Activated CD4-positive, alpha-beta T cell treated with anti-CD3 and anti-CD28 coated beads, Interleukin-2, amount 10 ng/mL, durations not matched to agents 7 days and 5 days (primary cell): ENCODE results near the gene FYB1. TPM values are rescaled to one million over a fixed set of nuclear protein-coding genes. Genes with fewer than 3 reads are reported as not detected.

Experiments
- CTCF ChIA-PET: fragments of 350-600 bp; sonication (Branson Sonifier 250); formaldehyde crosslinking; loops from one replicate; lab custom pipeline; 2021; ENCODE audit warnings: antibody characterized with exemption; lab: Charles Lee
- POLR2A ChIA-PET: fragments of 350-600 bp; sonication (Branson Sonifier 250); formaldehyde crosslinking; loops from one replicate; lab custom pipeline; 2021; ENCODE audit warnings: antibody characterized with exemption; lab: Charles Lee
- DNase-seq: peaks from one replicate; pipeline ENCODE4 v3.0.0-alpha.2; 2020
- H3K27ac Mint-ChIP-seq: one replicate; pipeline ENCODE4 v1.8.0; 2021; ENCODE audit warnings: mild to moderate bottlenecking, moderate library complexity, mixed read lengths
- H3K27me3 Mint-ChIP-seq: one replicate; pipeline ENCODE4 v1.8.0; 2021; ENCODE audit warnings: mixed read lengths
- H3K36me3 Mint-ChIP-seq: one replicate; pipeline ENCODE4 v1.8.0; 2021; ENCODE audit warnings: low read depth, mixed read lengths
- H3K4me1 Mint-ChIP-seq: one replicate; pipeline ENCODE4 v1.8.0; 2021; ENCODE audit warnings: mixed read lengths
- H3K4me3 Mint-ChIP-seq: one replicate; pipeline ENCODE4 v1.8.0; 2021; ENCODE audit warnings: mild to moderate bottlenecking, moderate library complexity, mixed read lengths
- H3K9me3 Mint-ChIP-seq: one replicate; pipeline ENCODE4 v1.8.0; 2021; ENCODE audit warnings: mixed read lengths
- total RNA-seq, 2 experiments: library from RNA; stranded (reverse); gene quantifications; one replicate each; pipeline ENCODE4 v1.2.3, GENCODE V29; 2021

FYB1 gene
- total RNA-seq, 2 experiments from 2014 or later: 396 to 480 TPM

GRCh38 chr5:39177631-39177964 lies 41.8 kb downstream of the FYB1 start:
- H3K4me1 Mint-ChIP-seq: peaks cover 97% of the 10 kb centered on the region
- DNase-seq: peak; percentile 60

GRCh38 chr5:39176759-39177630 lies 42.4 kb downstream of the FYB1 start:
- Mint-ChIP-seq H3K27me3 (no peaks in the 10 kb centered on the region), H3K4me3 (peak overlapping the region; percentile 71), H3K4me1 (peaks cover 94% of the 10 kb centered on the region), H3K27ac (peak overlapping the region; percentile 93), H3K36me3 (peaks cover 75% of the 10 kb centered on the region), H3K9me3 (peaks cover 7% of the 10 kb centered on the region)
- POLR2A ChIA-PET: interaction anchor here (0.6 to 1.0 kb wide), 2 partner anchors 9 kb away, joined by 3 read pairs; no protein-coding TSS in a partner anchor
- DNase-seq: peak; percentile 82
- CTCF ChIA-PET: interaction anchor here (0.8 to 1.8 kb wide), 5 partner anchors 10 to 41 kb away, joined by 3 to 5 read pairs (median 3); no protein-coding TSS in a partner anchor

More at GRCh38 chr5:39177631-39177964, 41.8 kb downstream of the FYB1 start:
- Mint-ChIP-seq H3K36me3 (peaks cover 75% of the 10 kb centered on the region), H3K27me3 (no peaks in the 10 kb centered on the region), H3K27ac (peak overlapping the region; percentile 93), H3K9me3 (peaks cover 5% of the 10 kb centered on the region), H3K4me3 (peak overlapping the region; percentile 71)
- POLR2A ChIA-PET: interaction anchor here (1.0 kb wide), 1 partner anchor 9 kb away, joined by 3 read pairs; no protein-coding TSS in a partner anchor
- CTCF ChIA-PET: interaction anchor here (0.8 to 1.8 kb wide), 5 partner anchors 10 to 40 kb away, joined by 3 to 5 read pairs (median 3); no protein-coding TSS in a partner anchor

DNA sequence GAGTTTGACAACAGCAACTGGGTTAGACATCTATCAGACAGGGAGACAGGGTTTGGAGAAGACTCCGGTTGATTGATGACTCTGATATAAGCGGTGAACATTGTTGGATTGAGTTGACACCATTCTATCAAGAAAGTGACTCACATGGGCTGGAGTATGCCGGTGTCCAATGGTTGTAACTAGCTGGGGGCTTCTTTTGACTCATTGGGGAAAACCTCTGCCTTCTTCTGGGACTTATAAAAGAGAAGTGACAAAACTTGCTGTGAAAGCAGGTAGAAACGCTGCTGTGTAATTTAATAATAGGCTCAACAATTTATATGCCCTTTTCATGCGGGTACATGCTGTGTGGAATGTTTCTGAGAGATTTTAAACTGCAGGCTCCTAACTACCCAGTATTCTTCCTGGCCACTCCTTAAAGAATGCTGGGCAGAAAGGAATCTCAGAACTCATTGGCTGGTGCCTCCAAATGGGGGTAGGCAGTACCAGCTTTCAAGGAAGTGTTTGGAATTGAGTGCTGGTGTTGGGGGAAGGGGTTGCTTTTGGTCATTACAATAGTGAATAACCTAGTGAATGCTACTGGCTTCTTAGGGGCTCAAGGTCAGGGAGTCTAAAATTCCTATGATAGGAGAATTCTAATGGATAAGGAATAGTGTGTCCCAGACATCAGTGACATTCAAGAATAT lies 43.9 kb downstream of the FYB1 start:
- no peak for DNase-seq
- POLR2A ChIA-PET: no interaction called here
- H3K36me3 Mint-ChIP-seq: peaks cover 75% of the 10 kb centered on the region
- no peaks in the 10 kb centered on the region for H3K27me3 Mint-ChIP-seq
- H3K27ac Mint-ChIP-seq: peak overlapping the region; percentile 93
- peak overlapping the region; percentile 71 for H3K4me3 Mint-ChIP-seq
- peaks cover 95% of the 10 kb centered on the region for H3K4me1 Mint-ChIP-seq
- peaks cover 11% of the 10 kb centered on the region for H3K9me3 Mint-ChIP-seq
- CTCF ChIA-PET: interaction anchor here (0.7 to 1.5 kb wide), 5 partner anchors 8 to 95 kb away, joined by 3 to 6 read pairs (median 4); no protein-coding TSS in a partner anchor

DNA sequence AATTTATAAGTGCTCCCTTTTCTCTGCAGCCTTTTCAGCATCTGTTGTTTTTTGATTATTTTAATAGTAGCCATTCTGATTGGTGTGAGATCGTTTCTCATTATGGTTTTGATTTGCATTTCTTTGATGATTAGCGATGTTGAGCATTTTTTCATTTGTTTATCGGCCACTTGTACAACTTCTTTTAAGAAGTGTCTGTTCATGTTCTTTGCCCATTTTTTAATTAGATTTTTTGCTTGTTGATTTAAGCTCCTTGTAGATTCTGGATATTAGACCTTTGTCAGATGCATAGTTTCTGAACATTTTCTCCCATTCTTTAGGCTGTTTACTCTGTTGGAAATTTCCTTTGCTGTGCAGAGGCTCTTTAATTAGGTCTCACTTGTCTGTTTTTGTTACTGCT lies 46.3 kb downstream of the FYB1 start:
- Mint-ChIP-seq H3K4me3 (no peak overlapping the region), H3K4me1 (peaks cover 93% of the 10 kb centered on the region), H3K27me3 (no peaks in the 10 kb centered on the region), H3K27ac (peak overlapping the region; percentile 42), H3K9me3 (peaks cover 16% of the 10 kb centered on the region), H3K36me3 (peaks cover 72% of the 10 kb centered on the region)
- ChIA-PET POLR2A (no interaction called here), CTCF (interaction anchor here (1.2 to 1.9 kb wide), 3 partner anchors 9 to 44 kb away, joined by 3 to 4 read pairs (median 3); no protein-coding TSS in a partner anchor)
- DNase-seq: no peak

- no peak overlapping the region for H3K27ac Mint-ChIP-seq
- H3K4me1 Mint-ChIP-seq: peaks cover 93% of the 10 kb centered on the region
- ChIA-PET POLR2A (no interaction called here), CTCF (interaction anchor here (1.2 to 1.9 kb wide), 3 partner anchors 8 to 44 kb away, joined by 3 to 4 read pairs (median 3); no protein-coding TSS in a partner anchor)
- peaks cover 16% of the 10 kb centered on the region for H3K9me3 Mint-ChIP-seq
- no peaks in the 10 kb centered on the region for H3K27me3 Mint-ChIP-seq
- H3K4me3 Mint-ChIP-seq: no peak overlapping the region
- peaks cover 74% of the 10 kb centered on the region for H3K36me3 Mint-ChIP-seq
- no peak for DNase-seq
Observed at GRCh38 chr5:39172593-39172992, 46.8 kb downstream of the FYB1 start.

DNA sequence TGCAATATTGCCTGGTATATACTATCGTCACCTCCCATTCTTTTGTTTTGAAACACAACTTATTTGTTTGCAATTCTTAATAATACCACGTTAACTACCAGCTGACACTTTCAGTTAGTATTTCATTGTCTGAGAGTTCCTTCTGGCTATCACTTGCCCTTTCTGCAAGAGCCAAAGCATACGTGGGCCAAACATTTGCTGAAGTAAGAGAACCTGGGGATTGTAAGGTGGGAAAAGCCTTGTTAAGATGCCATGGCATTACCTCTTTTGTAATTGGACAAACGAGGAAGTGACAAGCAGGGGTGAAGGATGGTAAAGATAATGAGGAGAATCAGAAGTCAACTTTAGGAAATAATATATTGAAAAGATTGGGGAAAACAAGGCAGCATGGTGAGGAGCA lies 47.7 kb downstream of the FYB1 start:
- no peak for DNase-seq
- Mint-ChIP-seq H3K4me3 (no peak overlapping the region), H3K27me3 (no peaks in the 10 kb centered on the region), H3K4me1 (peaks cover 93% of the 10 kb centered on the region), H3K9me3 (peaks cover 16% of the 10 kb centered on the region), H3K27ac (peak overlapping the region; percentile 3), H3K36me3 (peaks cover 81% of the 10 kb centered on the region)
- POLR2A ChIA-PET: interaction anchor here (0.8 kb wide), 1 partner anchor 17 kb away, joined by 3 read pairs; no protein-coding TSS in a partner anchor
- CTCF ChIA-PET: interaction anchor here (0.6 to 1.5 kb wide), 4 partner anchors 11 to 330 kb away, joined by 3 to 4 read pairs (median 3); no protein-coding TSS in a partner anchor

DNA sequence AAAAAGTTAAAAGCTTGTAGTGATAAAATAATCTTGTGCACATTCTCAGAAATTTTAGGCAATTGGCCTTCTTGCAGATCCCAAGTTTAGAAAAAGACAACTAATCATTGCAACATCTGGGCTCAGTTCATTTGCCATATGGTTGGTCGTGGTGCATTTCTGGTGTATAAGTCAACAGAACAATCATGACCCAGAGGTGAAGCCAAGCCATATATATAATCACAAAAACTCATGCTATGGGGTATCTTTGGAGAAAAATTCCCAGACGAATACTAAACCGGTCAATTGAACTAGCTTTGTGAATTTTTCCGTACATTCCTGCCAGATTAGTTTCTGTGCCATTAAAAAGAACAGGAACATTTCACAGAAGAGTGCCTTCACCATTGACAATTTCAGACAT lies 50.3 kb downstream of the FYB1 start:
- H3K4me3 Mint-ChIP-seq: no peak overlapping the region
- CTCF ChIA-PET: interaction anchor here (1.0 to 1.6 kb wide), 2 partner anchors 21 to 49 kb away, joined by 4 to 6 read pairs; no protein-coding TSS in a partner anchor
- no peaks in the 10 kb centered on the region for H3K27me3 Mint-ChIP-seq
- POLR2A ChIA-PET: no interaction called here
- peaks cover 81% of the 10 kb centered on the region for H3K36me3 Mint-ChIP-seq
- H3K9me3 Mint-ChIP-seq: peaks cover 24% of the 10 kb centered on the region
- H3K27ac Mint-ChIP-seq: no peak overlapping the region
- H3K4me1 Mint-ChIP-seq: peaks cover 94% of the 10 kb centered on the region
- no peak for DNase-seq

- Mint-ChIP-seq H3K4me1 (peaks cover 94% of the 10 kb centered on the region), H3K36me3 (peaks cover 74% of the 10 kb centered on the region), H3K27me3 (no peaks in the 10 kb centered on the region), H3K9me3 (peaks cover 20% of the 10 kb centered on the region), H3K4me3 (peak overlapping the region; percentile 43), H3K27ac (peak overlapping the region; percentile 70)
- DNase-seq: no peak
- CTCF ChIA-PET: no interaction called here
- POLR2A ChIA-PET: no interaction called here
Observed at GRCh38 chr5:39167972-39168342, 51.4 kb downstream of the FYB1 start.

GRCh38 chr5:39167141-39167971 lies 52.0 kb downstream of the FYB1 start:
- peaks cover 70% of the 10 kb centered on the region for H3K36me3 Mint-ChIP-seq
- peaks cover 91% of the 10 kb centered on the region for H3K4me1 Mint-ChIP-seq
- peaks cover 16% of the 10 kb centered on the region for H3K9me3 Mint-ChIP-seq
- CTCF ChIA-PET: interaction anchor here (0.5 to 1.0 kb wide), 3 partner anchors 8 to 35 kb away, joined by 3 to 4 read pairs (median 3); no protein-coding TSS in a partner anchor
- H3K4me3 Mint-ChIP-seq: peak overlapping the region; percentile 43
- DNase-seq: no peak
- POLR2A ChIA-PET: no interaction called here
- H3K27ac Mint-ChIP-seq: peak overlapping the region; percentile 70
- H3K27me3 Mint-ChIP-seq: no peaks in the 10 kb centered on the region

GRCh38 chr5:39164529-39165402 lies 54.6 kb downstream of the FYB1 start:
- Mint-ChIP-seq H3K36me3 (peaks cover 70% of the 10 kb centered on the region), H3K27me3 (no peaks in the 10 kb centered on the region), H3K4me3 (peak overlapping the region; percentile 61), H3K27ac (peak overlapping the region; percentile 89), H3K4me1 (peaks cover 88% of the 10 kb centered on the region), H3K9me3 (peaks cover 11% of the 10 kb centered on the region)
- POLR2A ChIA-PET: interaction anchor here (1.0 kb wide), 1 partner anchor 38 kb away, joined by 3 read pairs; no protein-coding TSS in a partner anchor
- CTCF ChIA-PET: interaction anchor here (0.9 to 2.9 kb wide), 10 partner anchors 8 to 139 kb away, joined by 3 to 13 read pairs (median 4); no protein-coding TSS in a partner anchor
- no peak for DNase-seq

- peak overlapping the region; percentile 61 for H3K4me3 Mint-ChIP-seq
- H3K36me3 Mint-ChIP-seq: peaks cover 69% of the 10 kb centered on the region
- H3K27ac Mint-ChIP-seq: peak overlapping the region; percentile 89
- ChIA-PET CTCF (interaction anchor here (1.3 to 2.9 kb wide), 6 partner anchors 9 to 59 kb away, joined by 3 to 13 read pairs (median 6); no protein-coding TSS in a partner anchor), POLR2A (no interaction called here)
- peaks cover 8% of the 10 kb centered on the region for H3K9me3 Mint-ChIP-seq
- peaks cover 88% of the 10 kb centered on the region for H3K4me1 Mint-ChIP-seq
- DNase-seq: peak; percentile 52
- no peaks in the 10 kb centered on the region for H3K27me3 Mint-ChIP-seq
Observed at GRCh38 chr5:39164016-39164415, 55.3 kb downstream of the FYB1 start.
